Activated naive CD8-positive, alpha-beta T cell treated with anti-CD3 and anti-CD28 coated beads, Interleukin-2, amount 10 ng/mL, durations not matched to agents 7 days and 5 days (primary cell): ENCODE results near the gene SLIT3. TPM values are rescaled to one million over a fixed set of nuclear protein-coding genes. Genes with fewer than 3 reads are reported as not detected.

Source experiments
- ATAC-seq: fragments of 150-1000 bp; cut with Tn5 transposase; one replicate; pipeline ENCODE4 v1.10.0; 2021; ENCODE audit warnings: low read depth, moderate library complexity
- POLR2A ChIA-PET: fragments of 350-600 bp; sonication (Branson Sonifier 250); formaldehyde crosslinking; loops from one replicate; lab custom pipeline; 2021; ENCODE audit warnings: antibody characterized with exemption; lab: Charles Lee
- DNase-seq: peaks from one replicate; pipeline ENCODE4 v3.0.0; 2021
- H3K27ac Mint-ChIP-seq: one replicate; pipeline ENCODE4 v1.8.0; 2022; ENCODE audit warnings: mild to moderate bottlenecking, mixed read lengths
- H3K27me3 Mint-ChIP-seq: one replicate; pipeline ENCODE4 v1.8.0; 2022; ENCODE audit warnings: mild to moderate bottlenecking, moderate library complexity, mixed read lengths
- H3K36me3 Mint-ChIP-seq: one replicate; pipeline ENCODE4 v1.8.0; 2021; ENCODE audit warnings: mild to moderate bottlenecking, mixed read lengths
- H3K4me1 Mint-ChIP-seq: one replicate; pipeline ENCODE4 v1.8.0; 2021; ENCODE audit warnings: mixed read lengths
- H3K4me3 Mint-ChIP-seq: one replicate; pipeline ENCODE4 v1.8.0; 2022; ENCODE audit warnings: mild to moderate bottlenecking, moderate library complexity, mixed read lengths
- H3K9me3 Mint-ChIP-seq: one replicate; pipeline ENCODE4 v1.8.0; 2021; ENCODE audit warnings: mixed read lengths
- total RNA-seq, 2 experiments: library from RNA; stranded (reverse); gene quantifications; one replicate each; pipeline ENCODE4 v1.2.3, GENCODE V29; 2021

The SLIT3 gene
- total RNA-seq, 2 experiments from 2014 or later = not detected

- POLR2A ChIA-PET = no interaction called here
- no peaks in the 10 kb centered on the region for H3K4me1 Mint-ChIP-seq
- H3K27me3 Mint-ChIP-seq = no peaks in the 10 kb centered on the region
- DNase-seq (no peak), ATAC-seq (no peak)
- H3K4me3 Mint-ChIP-seq = no peak overlapping the region
- no peak overlapping the region for H3K27ac Mint-ChIP-seq
- H3K36me3 Mint-ChIP-seq = no peaks in the 10 kb centered on the region
- H3K9me3 Mint-ChIP-seq = no peaks in the 10 kb centered on the region
These were observed 202.4 kb downstream of the SLIT3 start for GRCh38 chr5:169098331-169099121.

- DNase-seq (no peak), ATAC-seq (no peak)
- H3K4me3 Mint-ChIP-seq = no peak overlapping the region
- H3K4me1 Mint-ChIP-seq = no peaks in the 10 kb centered on the region
- H3K27ac Mint-ChIP-seq = no peak overlapping the region
- no peaks in the 10 kb centered on the region for H3K27me3 Mint-ChIP-seq
- no peaks in the 10 kb centered on the region for H3K9me3 Mint-ChIP-seq
- no peaks in the 10 kb centered on the region for H3K36me3 Mint-ChIP-seq
- POLR2A ChIA-PET = no interaction called here
These were observed 203.3 kb downstream of the SLIT3 start for GRCh38 chr5:169097374-169098326.

DNA sequence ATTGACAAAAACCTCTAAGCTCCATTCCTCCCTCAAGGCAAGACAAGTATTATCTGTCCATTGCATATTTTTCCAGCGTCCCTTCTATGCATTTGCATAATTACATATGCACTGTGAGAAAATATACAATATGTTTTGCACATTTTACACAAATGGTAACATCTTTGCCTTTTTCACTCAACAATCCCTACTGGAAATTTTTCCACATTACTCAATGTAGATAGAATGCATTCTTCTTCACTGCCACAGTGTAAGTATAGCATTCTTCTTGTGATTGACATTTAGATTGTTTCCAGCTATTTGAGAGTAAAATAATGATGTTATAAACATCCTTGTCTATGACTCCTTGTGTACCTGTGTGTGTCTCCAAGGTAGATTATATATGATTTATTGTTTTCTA lies 205.0 kb downstream of the SLIT3 start:
- POLR2A ChIA-PET = no interaction called here
- no peak for ATAC-seq
- Mint-ChIP-seq H3K27ac (no peak overlapping the region), H3K27me3 (no peaks in the 10 kb centered on the region), H3K4me1 (no peaks in the 10 kb centered on the region), H3K4me3 (no peak overlapping the region), H3K36me3 (no peaks in the 10 kb centered on the region), H3K9me3 (no peaks in the 10 kb centered on the region)
- DNase-seq = no peak

- Mint-ChIP-seq H3K36me3 (no peaks in the 10 kb centered on the region), H3K27me3 (no peaks in the 10 kb centered on the region), H3K4me1 (no peaks in the 10 kb centered on the region), H3K9me3 (no peaks in the 10 kb centered on the region), H3K4me3 (no peak overlapping the region), H3K27ac (no peak overlapping the region)
- no peak for DNase-seq
- POLR2A ChIA-PET = no interaction called here
- ATAC-seq = no peak
These were observed 205.5 kb downstream of the SLIT3 start for GRCh38 chr5:169095410-169095960.

GRCh38 chr5:169094586-169095409 lies 206.1 kb downstream of the SLIT3 start:
- H3K27ac Mint-ChIP-seq = no peak overlapping the region
- H3K36me3 Mint-ChIP-seq = no peaks in the 10 kb centered on the region
- H3K9me3 Mint-ChIP-seq = no peaks in the 10 kb centered on the region
- H3K4me3 Mint-ChIP-seq = no peak overlapping the region
- no peaks in the 10 kb centered on the region for H3K4me1 Mint-ChIP-seq
- H3K27me3 Mint-ChIP-seq = no peaks in the 10 kb centered on the region
- POLR2A ChIA-PET = no interaction called here
- no peak for ATAC-seq
- no peak for DNase-seq

GRCh38 chr5:169091396-169091980 lies 209.5 kb downstream of the SLIT3 start:
- Mint-ChIP-seq H3K4me1 (no peaks in the 10 kb centered on the region), H3K36me3 (no peaks in the 10 kb centered on the region), H3K4me3 (no peak overlapping the region), H3K27ac (no peak overlapping the region), H3K9me3 (no peaks in the 10 kb centered on the region), H3K27me3 (no peaks in the 10 kb centered on the region)
- DNase-seq (no peak), ATAC-seq (no peak)
- POLR2A ChIA-PET = no interaction called here

GRCh38 chr5:169089343-169089742 lies 211.6 kb downstream of the SLIT3 start:
- Mint-ChIP-seq H3K36me3 (no peaks in the 10 kb centered on the region), H3K27me3 (no peaks in the 10 kb centered on the region), H3K4me3 (no peak overlapping the region), H3K27ac (no peak overlapping the region), H3K9me3 (no peaks in the 10 kb centered on the region), H3K4me1 (no peaks in the 10 kb centered on the region)
- ATAC-seq (no peak), DNase-seq (no peak)
- POLR2A ChIA-PET = no interaction called here

- Mint-ChIP-seq H3K4me3 (no peak overlapping the region), H3K27ac (no peak overlapping the region), H3K4me1 (no peaks in the 10 kb centered on the region), H3K9me3 (no peaks in the 10 kb centered on the region), H3K36me3 (no peaks in the 10 kb centered on the region), H3K27me3 (no peaks in the 10 kb centered on the region)
- DNase-seq (no peak), ATAC-seq (no peak)
- POLR2A ChIA-PET = no interaction called here
These were observed 212.8 kb downstream of the SLIT3 start for GRCh38 chr5:169088028-169088725.

GRCh38 chr5:169085636-169086035 lies 215.3 kb downstream of the SLIT3 start:
- no peak overlapping the region for H3K27ac Mint-ChIP-seq
- no peaks in the 10 kb centered on the region for H3K27me3 Mint-ChIP-seq
- no peak for ATAC-seq

GRCh38 chr5:169085212-169085611 lies 215.7 kb downstream of the SLIT3 start:
- Mint-ChIP-seq H3K4me1 (no peaks in the 10 kb centered on the region), H3K4me3 (no peak overlapping the region), H3K9me3 (no peaks in the 10 kb centered on the region), H3K27me3 (no peaks in the 10 kb centered on the region), H3K36me3 (no peaks in the 10 kb centered on the region), H3K27ac (no peak overlapping the region)
- no peak for ATAC-seq
- no peak for DNase-seq
- POLR2A ChIA-PET = no interaction called here

More at GRCh38 chr5:169085636-169086035, 215.3 kb downstream of the SLIT3 start:
- POLR2A ChIA-PET = no interaction called here
- H3K36me3 Mint-ChIP-seq = no peaks in the 10 kb centered on the region
- H3K9me3 Mint-ChIP-seq = no peaks in the 10 kb centered on the region
- no peak overlapping the region for H3K4me3 Mint-ChIP-seq
- H3K4me1 Mint-ChIP-seq = no peaks in the 10 kb centered on the region
- DNase-seq = no peak

- H3K36me3 Mint-ChIP-seq = no peaks in the 10 kb centered on the region
- POLR2A ChIA-PET = no interaction called here
- H3K27me3 Mint-ChIP-seq = no peaks in the 10 kb centered on the region
- H3K4me3 Mint-ChIP-seq = no peak overlapping the region
- no peaks in the 10 kb centered on the region for H3K4me1 Mint-ChIP-seq
- no peak for DNase-seq
- H3K9me3 Mint-ChIP-seq = no peaks in the 10 kb centered on the region
- H3K27ac Mint-ChIP-seq = no peak overlapping the region
- ATAC-seq = no peak
These were observed 216.2 kb downstream of the SLIT3 start for GRCh38 chr5:169084775-169085174.

DNA sequence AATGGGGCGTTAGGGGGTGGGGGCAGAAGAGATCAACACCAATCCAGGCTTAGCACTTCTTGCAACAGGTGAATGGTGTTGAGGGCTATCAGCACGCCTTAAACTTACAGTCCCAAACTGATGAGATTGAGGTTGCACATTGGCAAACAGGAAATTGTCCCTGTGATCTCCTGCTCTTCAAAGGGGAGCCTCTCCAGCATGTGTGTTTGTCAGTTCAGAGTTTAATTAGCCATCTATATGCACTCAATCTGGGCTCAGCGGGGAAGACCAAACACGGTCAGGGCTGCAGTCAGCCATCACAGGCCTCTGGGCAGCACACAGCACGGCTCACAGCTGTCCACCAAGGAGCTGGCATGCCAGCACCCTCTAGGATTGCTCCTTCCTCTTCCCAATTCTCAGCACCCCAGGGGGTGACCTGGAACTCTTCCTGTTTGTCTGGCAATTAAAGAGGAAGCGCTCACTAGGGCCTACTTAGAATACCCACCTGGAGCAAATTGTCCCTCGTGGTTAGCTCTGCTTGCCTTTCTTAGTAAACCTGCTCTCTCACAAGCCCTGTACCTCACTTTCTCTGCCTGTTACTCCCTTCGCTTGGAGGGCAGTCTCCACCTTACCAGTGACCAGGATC lies 217.4 kb downstream of the SLIT3 start:
- Mint-ChIP-seq H3K27me3 (no peaks in the 10 kb centered on the region), H3K9me3 (no peaks in the 10 kb centered on the region), H3K27ac (no peak overlapping the region), H3K4me3 (no peak overlapping the region), H3K36me3 (no peaks in the 10 kb centered on the region), H3K4me1 (no peaks in the 10 kb centered on the region)
- DNase-seq (no peak), ATAC-seq (no peak)
- POLR2A ChIA-PET = no interaction called here
